Endothelial cell of umbilical vein (primary cell): ENCODE data around the gene VPS37C. TPM values are rescaled to one million over a fixed set of nuclear protein-coding genes. Genes with fewer than 3 reads are reported as not detected.

Experiments
- BruUV-seq: library from RNA; stranded (reverse); fragments of 400-500 nt; replicated peaks from 2 replicates; lab custom pipeline; 2021; lab: Mats Ljungman, UMichigan
- CTCF ChIA-PET: fragments of 300-600, 350-600 bp; sonication (Branson Sonifier 250); formaldehyde crosslinking; loops from one replicate; lab custom pipeline; 2021; ENCODE audit warnings: antibody characterized with exemption, inconsistent platforms; lab: Charles Lee
- POLR2A ChIA-PET: fragments of 300-600, 350-600 bp; sonication (Branson Sonifier 250); formaldehyde crosslinking; loops from one replicate; lab custom pipeline; 2021; ENCODE audit warnings: antibody characterized with exemption, inconsistent platforms; lab: Charles Lee
- DNase-seq: peaks from one replicate; pipeline ENCODE4 v3.0.0-alpha.2; 2011; ENCODE audit warnings: low read depth, low spot score
- FAIRE-seq: peaks from 2 replicates; lab custom pipeline; 2011; peaks lifted over from hg19 to GRCh38; lab: Jason Lieb, UNC
- H2AFZ ChIP-seq: 2 replicates; pipeline ENCODE4 v1.6.0; 2012; ENCODE audit warnings: low read depth, low read length, control low read depth, inconsistent platforms
- H3K27ac ChIP-seq: 2 replicates; pipeline ENCODE4 v1.5.1; 2011; ENCODE audit warnings: low read depth, mild to moderate bottlenecking, control low read depth, low read length, moderate library complexity; ENCODE audit not compliant: insufficient read depth
- H3K27me3 ChIP-seq, 2 experiments: 2 replicates each; pipeline versions ENCODE4 v1.6.0 to v1.6.1; 2011; ENCODE audit warnings: low read length in 2 of 2, mixed read lengths in 1 of 2; ENCODE audit not compliant: control insufficient read depth in 2 of 2, insufficient read depth in 2 of 2
- H3K36me3 ChIP-seq, 2 experiments: 2 replicates in 1 of 2; 3 replicates in 1 of 2; pipeline ENCODE4 v1.5.1; 2011; ENCODE audit warnings: low read length in 2 of 2, mild to moderate bottlenecking in 1 of 2, moderate library complexity in 1 of 2; ENCODE audit not compliant: control insufficient read depth in 2 of 2, insufficient read depth in 2 of 2; ENCODE audit errors: extremely low read depth in 1 of 2
- H3K4me1 ChIP-seq: 3 replicates; pipeline ENCODE4 v1.5.1; 2011; ENCODE audit warnings: mild to moderate bottlenecking, low read length; ENCODE audit not compliant: control insufficient read depth, insufficient read depth; ENCODE audit errors: extremely low read depth
- H3K4me2 ChIP-seq: 2 replicates; pipeline ENCODE4 v1.6.1; 2011; ENCODE audit warnings: low read length, control low read depth, mixed read lengths; ENCODE audit not compliant: insufficient read depth
- H3K4me3 ChIP-seq, 3 experiments: fragments of 200-600 bp in 1 of 3; sonication (generic), shearing (Covaris generic) in 1 of 3; replicated peaks in 1 of 3; 2 replicates each; pipeline ENCODE4 v1.5.1; 2011 to 2016; ENCODE audit warnings: control low read depth in 3 of 3, low read length in 3 of 3, mild to moderate bottlenecking in 2 of 3, inconsistent platforms in 1 of 3, low read depth in 1 of 3, moderate library complexity in 1 of 3; ENCODE audit not compliant: insufficient read depth in 1 of 3
- H3K79me2 ChIP-seq: 2 replicates; pipeline ENCODE4 v1.6.0; 2012; ENCODE audit warnings: low read length, inconsistent platforms; ENCODE audit not compliant: control insufficient read depth, insufficient read depth
- H3K9ac ChIP-seq: replicated peaks from 2 replicates; pipeline ENCODE3; 2011; ENCODE audit warnings: low read length, control low read depth; ENCODE audit not compliant: insufficient read depth; ENCODE audit errors: extremely low read depth
- H3K9me1 ChIP-seq: replicated peaks from 3 replicates; pipeline ENCODE4 v1.6.0; 2011; ENCODE audit warnings: mild to moderate bottlenecking, low read length; ENCODE audit not compliant: control insufficient read depth, insufficient read depth; ENCODE audit errors: extremely low read depth
- H3K9me3 ChIP-seq: replicated peaks from 2 replicates; pipeline ENCODE4 v1.5.1; 2012; ENCODE audit warnings: low read length, inconsistent platforms; ENCODE audit not compliant: control insufficient read depth, insufficient read depth
- H4K20me1 ChIP-seq: replicated peaks from 2 replicates; pipeline ENCODE3; 2011; ENCODE audit warnings: mild to moderate bottlenecking, low read length; ENCODE audit not compliant: control insufficient read depth, insufficient read depth; ENCODE audit errors: extremely low read depth
- EZH2 ChIP-seq: IDR thresholded peaks from 2 replicates; pipeline ENCODE4 v1.6.1; 2012; ENCODE audit warnings: borderline replicate concordance, low read depth, mild to moderate bottlenecking, moderate library complexity, low read length, inconsistent platforms; ENCODE audit not compliant: severe bottlenecking
- FOS ChIP-seq: IDR thresholded peaks from 2 replicates; pipeline ENCODE4 v1.6.1; 2011; ENCODE audit warnings: mild to moderate bottlenecking, low read length, moderate library complexity, borderline replicate concordance; ENCODE audit not compliant: insufficient read depth
- GATA2 ChIP-seq: IDR thresholded peaks from 2 replicates; pipeline ENCODE4 v1.7.0; 2011; ENCODE audit warnings: low read depth, mild to moderate bottlenecking, moderate library complexity, mixed read lengths, low read length; ENCODE audit not compliant: insufficient read length, insufficient read depth
- JUN ChIP-seq: IDR thresholded peaks from 2 replicates; pipeline ENCODE4 v1.6.1; 2011; ENCODE audit warnings: borderline replicate concordance, low read depth; ENCODE audit not compliant: insufficient read length, insufficient read depth
- MYC ChIP-seq: IDR thresholded peaks from one replicate; pipeline ENCODE4 v1.6.1; 2011; ENCODE audit warnings: mild to moderate bottlenecking, low read depth, low read length
- POLR2A ChIP-seq: IDR thresholded peaks from 2 replicates; pipeline ENCODE4 v1.6.1; 2012; ENCODE audit warnings: low read depth, mild to moderate bottlenecking, control low read depth, low read length
- POLR2AphosphoS5 ChIP-seq: IDR thresholded peaks from 2 replicates; pipeline ENCODE4 v1.6.1; 2012; ENCODE audit warnings: low read depth, mild to moderate bottlenecking, control low read depth, low read length, moderate library complexity; ENCODE audit not compliant: insufficient read depth
- dilution Hi-C: fragments of 300-500 bp; cut with MboI; formaldehyde crosslinking; loops from one replicate; pipeline ENCODE4 v1.15.0; 2019; ENCODE audit warnings: low sequenced_read_pairs; ENCODE audit not compliant: extremely low pct_ligation_motif_present
- intact Hi-C: fragments of 100-400 bp; cut with micrococcal nuclease; formaldehyde crosslinking; loops from one replicate; pipeline ENCODE4 v1.10.0; 2022
- polyA plus RNA-seq, 4 experiments: library from polyadenylated mRNA; depleted of rRNA in 3 of 4; stranded (reverse) in 3 of 4; unstranded in 1 of 4; fragments of >200 nt; gene quantifications; 2 replicates each; pipeline versions ENCODE4 v1.2.1 to v1.2.3, GENCODE V29; 2011 to 2012; ENCODE audit warnings: missing spikeins in 1 of 4
- total RNA-seq: library from RNA; stranded (reverse); gene quantifications from 2 replicates; pipeline ENCODE4 v1.2.3, GENCODE V29; 2021
- TF ChIP-seq, protein P1 (sequence below): IDR thresholded peaks from 2 replicates; pipeline ENCODE4 v1.6.1; 2011; ENCODE audit not compliant: insufficient read depth, insufficient read length
- TF ChIP-seq, protein P2 (sequence below), 2 donors: IDR thresholded peaks; 1 replicate in 1 of 2; 2 replicates in 1 of 2; pipeline ENCODE4 v1.5.1; 2011; ENCODE audit warnings: low read length in 2 of 2, mild to moderate bottlenecking in 2 of 2, moderate library complexity in 2 of 2, control low read depth in 1 of 2, inconsistent platforms in 1 of 2, low read depth in 1 of 2; ENCODE audit not compliant: insufficient read depth in 1 of 2; ENCODE audit errors: extremely low read depth in 1 of 2

VPS37C gene
- total and polyA plus RNA-seq, 2 donors (not counting 3 experiments of a cell fraction or from before 2014, with no cell fraction given), result 17.7 to 23.4 TPM

DNA sequence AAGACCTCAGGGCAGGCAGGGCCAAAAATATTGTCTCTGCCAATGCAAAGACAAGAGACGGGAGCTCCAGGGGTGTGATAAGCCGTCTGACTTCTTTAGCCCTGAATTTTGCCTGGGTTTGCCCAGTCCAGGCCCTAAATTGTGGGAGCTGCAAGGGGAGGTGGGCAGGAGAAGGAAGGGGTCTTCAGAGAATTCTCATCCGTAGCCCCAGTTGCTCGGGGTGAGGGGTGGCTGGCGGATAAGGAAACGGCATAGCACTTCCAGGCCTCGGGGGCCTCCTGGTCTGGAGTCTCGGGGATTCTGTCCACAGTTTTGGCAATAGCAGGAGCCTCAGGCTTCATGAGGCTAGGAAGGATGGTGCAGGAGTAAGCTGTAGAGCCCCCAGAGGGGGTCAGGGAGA lies 51.6 kb downstream of the VPS37C start:
- intact Hi-C loops, result no loop called here
- no peaks in the 10 kb centered on the region for H4K20me1 ChIP-seq
- BruUV-seq, result no TSS peak
- no peaks in the 10 kb centered on the region for H3K9me1 ChIP-seq
- TF ChIP-seq FOS, result no peak
- no peak for TF ChIP-seq POLR2A
- TF ChIP-seq, protein P1, sequence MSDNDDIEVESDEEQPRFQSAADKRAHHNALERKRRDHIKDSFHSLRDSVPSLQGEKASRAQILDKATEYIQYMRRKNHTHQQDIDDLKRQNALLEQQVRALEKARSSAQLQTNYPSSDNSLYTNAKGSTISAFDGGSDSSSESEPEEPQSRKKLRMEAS, result no peak
- TF ChIP-seq POLR2AphosphoS5, result no peak
- TF ChIP-seq MYC, result no peak
- TF ChIP-seq, protein P2, sequence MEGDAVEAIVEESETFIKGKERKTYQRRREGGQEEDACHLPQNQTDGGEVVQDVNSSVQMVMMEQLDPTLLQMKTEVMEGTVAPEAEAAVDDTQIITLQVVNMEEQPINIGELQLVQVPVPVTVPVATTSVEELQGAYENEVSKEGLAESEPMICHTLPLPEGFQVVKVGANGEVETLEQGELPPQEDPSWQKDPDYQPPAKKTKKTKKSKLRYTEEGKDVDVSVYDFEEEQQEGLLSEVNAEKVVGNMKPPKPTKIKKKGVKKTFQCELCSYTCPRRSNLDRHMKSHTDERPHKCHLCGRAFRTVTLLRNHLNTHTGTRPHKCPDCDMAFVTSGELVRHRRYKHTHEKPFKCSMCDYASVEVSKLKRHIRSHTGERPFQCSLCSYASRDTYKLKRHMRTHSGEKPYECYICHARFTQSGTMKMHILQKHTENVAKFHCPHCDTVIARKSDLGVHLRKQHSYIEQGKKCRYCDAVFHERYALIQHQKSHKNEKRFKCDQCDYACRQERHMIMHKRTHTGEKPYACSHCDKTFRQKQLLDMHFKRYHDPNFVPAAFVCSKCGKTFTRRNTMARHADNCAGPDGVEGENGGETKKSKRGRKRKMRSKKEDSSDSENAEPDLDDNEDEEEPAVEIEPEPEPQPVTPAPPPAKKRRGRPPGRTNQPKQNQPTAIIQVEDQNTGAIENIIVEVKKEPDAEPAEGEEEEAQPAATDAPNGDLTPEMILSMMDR (IDR thresholded peaks at IDR 0.05; ENCODE audit: extremely low read depth in 1 of 2, insufficient read depth in 1 of 2, low read depth in 1 of 2, low read length in 2 of 2), result no peak
- no peak for TF ChIP-seq JUN
- no peak for TF ChIP-seq GATA2
- TF ChIP-seq EZH2, result no peak
- no peak for DNase-seq
- H3K4me3 ChIP-seq, result no peak overlapping the region
- H3K4me2 ChIP-seq, result no peak overlapping the region
- ChIA-PET CTCF (no interaction called here), POLR2A (no interaction called here)
- H3K36me3 ChIP-seq, result no peaks in the 10 kb centered on the region
- no peaks in the 10 kb centered on the region for H3K4me1 ChIP-seq
- H2AFZ ChIP-seq, result no peak overlapping the region
- no peaks in the 10 kb centered on the region for H3K79me2 ChIP-seq
- no peaks in the 10 kb centered on the region for H3K9me3 ChIP-seq
- no peak overlapping the region for H3K27ac ChIP-seq
- dilution Hi-C loops, result no loop called here
- H3K27me3 ChIP-seq, result no peaks in the 10 kb centered on the region
- H3K9ac ChIP-seq, result no peak overlapping the region
- no peak for FAIRE-seq
